GM21360 (cell line): Measurements from ENCODE around the gene RNF114.
"Not testable (repeated sequence)": the region's sequence is repeated elsewhere in the genome, so short reads cannot be mapped to it uniquely, and the experiment has no call there.

Source experiments
- ATAC-seq: cut with Tn5 transposase; IDR thresholded peaks from one replicate; pipeline ENCODE4 v1.9.1; 2021; ENCODE audit warnings: mild to moderate bottlenecking, moderate library complexity; ENCODE audit not compliant: unreplicated experiment

RNF114 gene

GRCh38 chr20:49961413-49961812 is 25.2 kb downstream of the RNF114 start:
- no peak for ATAC-seq

GRCh38 chr20:49964964-49965780 is 29.0 kb downstream of the RNF114 start:
- no peak for ATAC-seq

- no peak for ATAC-seq
These were observed 29.6 kb downstream of the RNF114 start for GRCh38 chr20:49965781-49966305.

- ATAC-seq, result no peak
These were observed 30.7 kb downstream of the RNF114 start for GRCh38 chr20:49966861-49967260.

- ATAC-seq, result no peak
These were observed 33.0 kb downstream of the RNF114 start for GRCh38 chr20:49969234-49969633.

- ATAC-seq, result no peak
These were observed 33.7 kb downstream of the RNF114 start for GRCh38 chr20:49969946-49970345.

- ATAC-seq, result no peak
These were observed 34.3 kb downstream of the RNF114 start for GRCh38 chr20:49970498-49970897.

- no peak for ATAC-seq
These were observed 37.8 kb downstream of the RNF114 start for GRCh38 chr20:49973981-49974380.

GRCh38 chr20:49976542-49976941 is 40.3 kb downstream of the RNF114 start:
- no peak for ATAC-seq

- not testable (repeated sequence) for ATAC-seq
These were observed 41.5 kb downstream of the RNF114 start for GRCh38 chr20:49977740-49978139.

GRCh38 chr20:49978685-49979029 is 42.5 kb downstream of the RNF114 start:
- no peak for ATAC-seq

- peak; percentile 41 for ATAC-seq
These were observed 43.0 kb downstream of the RNF114 start for GRCh38 chr20:49979030-49979832.

- ATAC-seq, result no peak
These were observed 44.2 kb downstream of the RNF114 start for GRCh38 chr20:49980140-49981008.

- ATAC-seq, result no peak
These were observed 45.2 kb downstream of the RNF114 start for GRCh38 chr20:49981218-49982071.

- ATAC-seq, result no peak
These were observed 45.8 kb downstream of the RNF114 start for GRCh38 chr20:49982072-49982345.

- ATAC-seq, result peak; percentile 75
These were observed 46.3 kb downstream of the RNF114 start, which contains the start of gene SNAI1 for GRCh38 chr20:49982346-49983122. TSS of gene SNAI1 (plus strand) at chr20:49982980. CDS start at chr20:49983060, 80 bp downstream.

GRCh38 chr20:49983123-49983847 is 47.1 kb downstream of the RNF114 start:
- ATAC-seq, result no peak

GRCh38 chr20:49983848-49984408 is 47.7 kb downstream of the RNF114 start:
- ATAC-seq, result no peak
